IMR-90 (cell line): ENCODE results near the gene MTA1. TPM values are rescaled to one million over a fixed set of nuclear protein-coding genes. Genes with fewer than 3 reads are reported as not detected.

Experiments used
- ATAC-seq: fragments of 200-7000 bp; cut with Tn5 transposase; 2 replicates; pipeline ENCODE4 v1.9.1; 2020; ENCODE audit warnings: low read depth, mild to moderate bottlenecking, moderate library complexity
- BruUV-seq: library from RNA; stranded (reverse); fragments of 400-500 nt; replicated peaks from 2 replicates; lab custom pipeline; 2021; lab: Mats Ljungman, UMichigan
- CTCF ChIA-PET: fragments of 300-600 bp; formaldehyde crosslinking; extraction: SDS; loops from one replicate; lab custom pipeline; 2021; ENCODE audit warnings: antibody characterized with exemption; lab: Yijun Ruan, JAX
- POLR2A ChIA-PET: fragments of 300-600 bp; sonication (Branson Sonifier 250); formaldehyde crosslinking; loops from one replicate; lab custom pipeline; 2022; ENCODE audit warnings: antibody characterized with exemption; ENCODE audit not compliant: unreplicated experiment; lab: Charles Lee
- DNase-seq: peaks from one replicate; pipeline ENCODE4 v3.0.0; 2013
- H2AFZ ChIP-seq: replicated peaks from 2 replicates; pipeline ENCODE3; 2013; ENCODE audit warnings: low read length, mild to moderate bottlenecking; ENCODE audit not compliant: poor library complexity
- H2AK5ac ChIP-seq: 2 replicates; pipeline ENCODE4 v1.6.1; 2013; ENCODE audit warnings: low read depth, low read length, inconsistent platforms
- H2AK9ac ChIP-seq: replicated peaks from 2 replicates; pipeline ENCODE3; 2013; ENCODE audit warnings: mild to moderate bottlenecking, low read depth, low read length, moderate library complexity; ENCODE audit not compliant: poor library complexity
- H2BK120ac ChIP-seq: 2 replicates; pipeline ENCODE4 v1.6.1; 2013; ENCODE audit warnings: low read depth, low read length, inconsistent platforms
- H2BK15ac ChIP-seq: 3 replicates; pipeline ENCODE4 v1.6.1; 2013; ENCODE audit warnings: low read depth, low read length, inconsistent platforms
- H2BK20ac ChIP-seq: 2 replicates; pipeline ENCODE4 v1.6.1; 2013; ENCODE audit warnings: low read depth, mild to moderate bottlenecking, inconsistent platforms, low read length, moderate library complexity
- H2BK5ac ChIP-seq: 2 replicates; pipeline ENCODE4 v1.6.1; 2013; ENCODE audit warnings: mild to moderate bottlenecking, low read depth, low read length, inconsistent platforms; ENCODE audit not compliant: poor library complexity, severe bottlenecking
- H3K14ac ChIP-seq: replicated peaks from 2 replicates; pipeline ENCODE4 v1.6.1; 2013; ENCODE audit warnings: low read depth, low read length, inconsistent platforms
- H3K18ac ChIP-seq: 2 replicates; pipeline ENCODE4 v1.6.1; 2013; ENCODE audit warnings: low read depth, low read length, control low read depth
- H3K23ac ChIP-seq: 2 replicates; pipeline ENCODE4 v1.6.1; 2013; ENCODE audit warnings: low read depth, low read length, inconsistent platforms
- H3K27ac ChIP-seq: 2 replicates; pipeline ENCODE4 v1.5.1; 2013; ENCODE audit warnings: mild to moderate bottlenecking, control low read depth, low read length; ENCODE audit not compliant: insufficient read depth
- H3K27me3 ChIP-seq: 2 replicates; pipeline ENCODE4 v1.6.1; 2013; ENCODE audit warnings: low read length; ENCODE audit not compliant: control insufficient read depth, insufficient read depth
- H3K36me3 ChIP-seq: 2 replicates; pipeline ENCODE4 v1.6.1; 2013; ENCODE audit warnings: low read length, mixed read lengths; ENCODE audit not compliant: control insufficient read depth, insufficient read depth
- H3K4ac ChIP-seq: 2 replicates; pipeline ENCODE4 v1.6.1; 2013; ENCODE audit warnings: low read depth, low read length, inconsistent platforms
- H3K4me1 ChIP-seq: 2 replicates; pipeline ENCODE4 v1.6.1; 2013; ENCODE audit warnings: low read length, mixed read lengths; ENCODE audit not compliant: control insufficient read depth, insufficient read depth
- H3K4me2 ChIP-seq: 2 replicates; pipeline ENCODE4 v1.6.1; 2013; ENCODE audit warnings: low read depth, mild to moderate bottlenecking, control low read depth, low read length, moderate library complexity
- H3K4me3 ChIP-seq: 2 replicates; pipeline ENCODE4 v1.5.1; 2013; ENCODE audit warnings: low read depth, mild to moderate bottlenecking, control low read depth, low read length, moderate library complexity; ENCODE audit not compliant: insufficient read depth
- H3K56ac ChIP-seq: 2 replicates; pipeline ENCODE4 v1.6.1; 2013; ENCODE audit warnings: low read length, inconsistent platforms; ENCODE audit not compliant: insufficient read depth; ENCODE audit errors: extremely low read depth
- H3K79me1 ChIP-seq, 2 experiments: 2 replicates each; pipeline ENCODE4 v1.6.1; 2013; ENCODE audit warnings: low read length in 2 of 2, inconsistent platforms in 1 of 2, low read depth in 1 of 2
- H3K9ac ChIP-seq: 2 replicates; pipeline ENCODE4 v1.6.1; 2013; ENCODE audit warnings: low read depth, low read length, control low read depth
- H3K9me1 ChIP-seq: 2 replicates; pipeline ENCODE4 v1.6.1; 2013; ENCODE audit warnings: low read length, inconsistent platforms; ENCODE audit not compliant: insufficient read depth
- H3K9me3 ChIP-seq: 2 replicates; pipeline ENCODE4 v1.6.1; 2013; ENCODE audit warnings: low read length; ENCODE audit not compliant: control insufficient read depth, insufficient read depth
- H4K20me1 ChIP-seq: 2 replicates; pipeline ENCODE4 v1.6.1; 2013; ENCODE audit warnings: low read length, inconsistent platforms; ENCODE audit not compliant: insufficient read depth
- H4K5ac ChIP-seq: 2 replicates; pipeline ENCODE4 v1.6.1; 2013; ENCODE audit warnings: mild to moderate bottlenecking, low read depth, low read length, control low read depth
- H4K8ac ChIP-seq, 2 experiments: 2 replicates each; pipeline ENCODE4 v1.6.1; 2013; ENCODE audit warnings: low read depth in 2 of 2, low read length in 2 of 2, control low read depth in 1 of 2, inconsistent platforms in 1 of 2
- H4K91ac ChIP-seq: 2 replicates; pipeline ENCODE4 v1.6.1; 2013; ENCODE audit warnings: low read depth, low read length, inconsistent platforms; ENCODE audit not compliant: insufficient read depth
- CEBPB ChIP-seq: IDR thresholded peaks from 2 replicates; pipeline ENCODE4 v1.6.1; 2012; ENCODE audit warnings: low read depth, low read length, improper control_type of control experiment
- CHD1 ChIP-seq: IDR thresholded peaks from 2 replicates; pipeline ENCODE4 v1.6.1; 2012; ENCODE audit warnings: low read depth, low read length, improper control_type of control experiment
- MAFK ChIP-seq: IDR thresholded peaks from 2 replicates; pipeline ENCODE4 v1.6.1; 2012; ENCODE audit warnings: low read depth, low read length, improper control_type of control experiment
- MAZ ChIP-seq: IDR thresholded peaks from 2 replicates; pipeline ENCODE4 v1.6.1; 2012; ENCODE audit warnings: low read depth, mild to moderate bottlenecking, low read length, improper control_type of control experiment, moderate library complexity, borderline replicate concordance
- MXI1 ChIP-seq: IDR thresholded peaks from 2 replicates; pipeline ENCODE4 v1.6.1; 2012; ENCODE audit warnings: low read depth, mild to moderate bottlenecking, low read length, moderate library complexity, borderline replicate concordance
- NFE2L2 ChIP-seq: fragments of 150-350 bp; IDR thresholded peaks from 2 replicates; pipeline ENCODE4 v1.6.1; 2016; ENCODE audit warnings: low read depth, mild to moderate bottlenecking, low read length
- POLR2A ChIP-seq: IDR thresholded peaks from 2 replicates; pipeline ENCODE4 v1.6.1; 2012; ENCODE audit warnings: mild to moderate bottlenecking, low read depth, low read length
- RCOR1 ChIP-seq: IDR thresholded peaks from 2 replicates; pipeline ENCODE4 v1.6.1; 2012; ENCODE audit warnings: mild to moderate bottlenecking, low read length, improper control_type of control experiment; ENCODE audit not compliant: insufficient replicate concordance
- SMC3 ChIP-seq: fragments of 150-350 bp; IDR thresholded peaks from 2 replicates; pipeline ENCODE4 v1.6.1; 2016; ENCODE audit warnings: low read depth, mild to moderate bottlenecking, antibody characterized with exemption, low read length, moderate library complexity
- WGBS, 2 experiments: methylation state at CpG; one replicate each; pipeline versions ENCODE4 v1.1.5 to v1.1.7; 2013; ENCODE audit warnings: missing lambda C conversion rate in 2 of 2; ENCODE audit not compliant: insufficient read length in 1 of 2; ENCODE audit errors: extremely low coverage in 2 of 2; 5-methylcytosine and 5-hydroxymethylcytosine counted together
- dilution Hi-C: fragments of 300-500 bp; cut with HindIII; formaldehyde crosslinking; loops from one replicate; pipeline ENCODE4 v1.14.3; 2018; ENCODE audit warnings: low sequenced_read_pairs; ENCODE audit not compliant: unreplicated experiment
- in situ Hi-C: fragments of 300-500 bp; cut with MboI; formaldehyde crosslinking; loops from 3 replicates; pipeline ENCODE4 v1.14.3; 2019; ENCODE audit warnings: low sequenced_read_pairs, inconsistent platforms, mixed read lengths
- intact Hi-C: fragments of 100-400 bp; cut with micrococcal nuclease; formaldehyde crosslinking; loops from 2 replicates; pipeline ENCODE4 v1.10.0; 2022
- polyA plus RNA-seq, 3 experiments: library from polyadenylated mRNA; depleted of rRNA; stranded (reverse); fragments of >200 nt; gene quantifications; 2 replicates each; pipeline ENCODE4 v1.2.3, GENCODE V29; 2012; ENCODE audit warnings: low replicate concordance in 1 of 3
- total RNA-seq: library from RNA; depleted of rRNA; stranded (reverse); fragments of >200 nt; gene quantifications from 2 replicates; pipeline ENCODE4 v1.2.3, GENCODE V29; 2012
- TF ChIP-seq, protein P1 (sequence below): fragments of 150-350 bp; IDR thresholded peaks from 2 replicates; pipeline ENCODE4 v1.6.1; 2017; ENCODE audit warnings: mild to moderate bottlenecking, antibody characterized with exemption, low read length, low read depth
- TF ChIP-seq, protein P2 (sequence below): fragments of 150-350 bp; IDR thresholded peaks from 2 replicates; pipeline ENCODE4 v1.6.1; 2016; ENCODE audit warnings: low read depth, mild to moderate bottlenecking, low read length, moderate library complexity, borderline replicate concordance

MTA1 gene
- total and polyA plus RNA-seq, 2 of the 4 experiments (the other 2 are of a cell fraction) = 21.5 to 61.6 TPM

DNA sequence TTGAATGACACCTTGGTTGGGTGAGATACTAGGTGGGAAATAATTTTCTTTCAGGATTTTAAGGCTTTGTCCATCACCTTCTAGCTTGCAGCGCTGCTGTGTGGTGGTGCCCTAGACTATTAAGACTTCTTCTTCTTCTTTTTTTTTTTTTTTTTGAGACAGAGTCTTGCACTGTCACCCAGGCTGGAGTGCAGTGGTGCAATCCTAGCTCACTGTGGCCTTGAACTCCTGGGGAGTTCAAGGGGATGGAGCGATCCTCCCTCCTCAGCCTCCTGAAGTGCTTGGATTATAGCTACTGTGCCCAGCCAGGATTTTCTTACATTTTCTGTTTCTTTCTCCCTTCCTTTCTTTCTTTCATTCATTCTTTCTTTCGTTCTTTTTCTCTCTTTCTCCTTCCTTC is 10.3 kb upstream of the MTA1 start:
- intact Hi-C loops = no loop called here
- no peak for ATAC-seq
- H3K4me1 ChIP-seq = peaks cover 5% of the 10 kb centered on the region
- no peak overlapping the region for H2BK20ac ChIP-seq
- no peak overlapping the region for H3K23ac ChIP-seq
- no peaks in the 10 kb centered on the region for H4K20me1 ChIP-seq
- H3K27ac ChIP-seq = no peak overlapping the region
- no peak overlapping the region for H3K4ac ChIP-seq
- no peak overlapping the region for H4K8ac ChIP-seq
- BruUV-seq = no TSS peak
- H3K9me3 ChIP-seq = 0 out of 2 replicates have a peak, but pooled peaks cover 1% of the 10 kb centered on the region
- no peak overlapping the region for H2AK5ac ChIP-seq
- H4K5ac ChIP-seq = no peak overlapping the region
- TF ChIP-seq SMC3 (no peak), MAFK (no peak), CEBPB (no peak), NFE2L2 (no peak), POLR2A (no peak), MXI1 (no peak), RCOR1 (no peak), CHD1 (no peak), MAZ (no peak)
- TF ChIP-seq, protein P1, sequence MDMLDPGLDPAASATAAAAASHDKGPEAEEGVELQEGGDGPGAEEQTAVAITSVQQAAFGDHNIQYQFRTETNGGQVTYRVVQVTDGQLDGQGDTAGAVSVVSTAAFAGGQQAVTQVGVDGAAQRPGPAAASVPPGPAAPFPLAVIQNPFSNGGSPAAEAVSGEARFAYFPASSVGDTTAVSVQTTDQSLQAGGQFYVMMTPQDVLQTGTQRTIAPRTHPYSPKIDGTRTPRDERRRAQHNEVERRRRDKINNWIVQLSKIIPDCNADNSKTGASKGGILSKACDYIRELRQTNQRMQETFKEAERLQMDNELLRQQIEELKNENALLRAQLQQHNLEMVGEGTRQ = no peak
- TF ChIP-seq, protein P2, sequence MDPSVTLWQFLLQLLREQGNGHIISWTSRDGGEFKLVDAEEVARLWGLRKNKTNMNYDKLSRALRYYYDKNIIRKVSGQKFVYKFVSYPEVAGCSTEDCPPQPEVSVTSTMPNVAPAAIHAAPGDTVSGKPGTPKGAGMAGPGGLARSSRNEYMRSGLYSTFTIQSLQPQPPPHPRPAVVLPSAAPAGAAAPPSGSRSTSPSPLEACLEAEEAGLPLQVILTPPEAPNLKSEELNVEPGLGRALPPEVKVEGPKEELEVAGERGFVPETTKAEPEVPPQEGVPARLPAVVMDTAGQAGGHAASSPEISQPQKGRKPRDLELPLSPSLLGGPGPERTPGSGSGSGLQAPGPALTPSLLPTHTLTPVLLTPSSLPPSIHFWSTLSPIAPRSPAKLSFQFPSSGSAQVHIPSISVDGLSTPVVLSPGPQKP = no peak
- no peaks in the 10 kb centered on the region for H3K79me1 ChIP-seq
- no peak overlapping the region for H2BK5ac ChIP-seq
- no peak overlapping the region for H2BK120ac ChIP-seq
- no peak overlapping the region for H3K9ac ChIP-seq
- no peak overlapping the region for H3K14ac ChIP-seq
- no peak overlapping the region for H2AK9ac ChIP-seq
- H2AFZ ChIP-seq = no peak overlapping the region
- no peak overlapping the region for H3K4me2 ChIP-seq
- WGBS, 2 experiments = 72 to 89% methylated on average over 1 to 2 of the region's 3 CpGs
- no peak overlapping the region for H3K4me3 ChIP-seq
- H3K18ac ChIP-seq = no peak overlapping the region
- H2BK15ac ChIP-seq = no peak overlapping the region
- H3K27me3 ChIP-seq = no peaks in the 10 kb centered on the region
- dilution Hi-C loops = no loop called here
- ChIA-PET POLR2A (no interaction called here), CTCF (no interaction called here)
- no peak overlapping the region for H4K91ac ChIP-seq
- in situ Hi-C loops = no loop called here
- H3K9me1 ChIP-seq = no peaks in the 10 kb centered on the region
- DNase-seq = no peak
- no peak overlapping the region for H3K56ac ChIP-seq
- no peaks in the 10 kb centered on the region for H3K36me3 ChIP-seq
